WTC11 (cell line): ENCODE results near the gene MEAF6. TPM values are rescaled to one million over a fixed set of nuclear protein-coding genes. Genes with fewer than 3 reads are reported as not detected.
"Not testable (repeated sequence)": the region's sequence is repeated elsewhere in the genome, so short reads cannot be mapped to it uniquely, and the experiment has no call there.

Experiments
- ATAC-seq: fragments of 200-7000 bp; cut with Tn5 transposase; 2 replicates; pipeline ENCODE4 v1.10.0; 2021; ENCODE audit warnings: mild to moderate bottlenecking, moderate library complexity
- CTCF ChIA-PET: fragments of 300-600 bp; sonication (Branson Sonifier 250); formaldehyde crosslinking; loops from one replicate; lab custom pipeline; 2021; ENCODE audit warnings: antibody characterized with exemption; lab: Charles Lee
- POLR2A ChIA-PET: fragments of 350-600 bp; sonication (Branson Sonifier 250); formaldehyde crosslinking; loops from one replicate; lab custom pipeline; 2021; ENCODE audit warnings: antibody characterized with exemption; lab: Charles Lee
- DNase-seq: peaks from one replicate; pipeline ENCODE4 v3.0.0; 2021; ENCODE audit warnings: low spot score
- H3K27ac Mint-ChIP-seq: 2 replicates; pipeline ENCODE4 v1.8.0; 2021; ENCODE audit warnings: mixed read lengths
- H3K27me3 Mint-ChIP-seq: 2 replicates; pipeline ENCODE4 v1.8.0; 2021; ENCODE audit warnings: low read depth, mild to moderate bottlenecking, moderate library complexity, mixed read lengths
- H3K36me3 Mint-ChIP-seq: 2 replicates; pipeline ENCODE4 v1.8.0; 2021; ENCODE audit warnings: mixed read lengths
- H3K4me1 Mint-ChIP-seq: 2 replicates; pipeline ENCODE4 v1.8.0; 2022; ENCODE audit warnings: mixed read lengths
- H3K4me3 Mint-ChIP-seq: 2 replicates; pipeline ENCODE4 v1.8.0; 2021; ENCODE audit warnings: mild to moderate bottlenecking, moderate library complexity, mixed read lengths
- H3K9me3 Mint-ChIP-seq: 2 replicates; pipeline ENCODE4 v1.8.0; 2021; ENCODE audit warnings: mixed read lengths
- HMGA2 ChIP-seq: fragments of 250-450 bp; sonication (Bioruptor Pico); IDR thresholded peaks from 2 replicates; pipeline ENCODE4 v1.4.0; 2021; ENCODE audit warnings: mild to moderate bottlenecking, moderate library complexity
- JAZF1 ChIP-seq: fragments of 250-450 bp; sonication (Bioruptor Pico); IDR thresholded peaks from 2 replicates; pipeline ENCODE4 v1.9.0; 2021; ENCODE audit warnings: moderate library complexity, mild to moderate bottlenecking, inconsistent platforms
- KAT7 ChIP-seq: sonication (generic); formaldehyde crosslinking; IDR thresholded peaks from 2 replicates; pipeline ENCODE4 v1.8.1; 2023; ENCODE audit warnings: missing genetic modification reagents, mild to moderate bottlenecking, borderline replicate concordance
- NFYB ChIP-seq: sonication (generic); formaldehyde crosslinking; conservative IDR thresholded peaks from 2 replicates; pipeline ENCODE4 v1.8.0; 2022; ENCODE audit warnings: low read depth, missing genetic modification reagents
- NR1H2 ChIP-seq: sonication (generic); formaldehyde crosslinking; IDR thresholded peaks from 2 replicates; pipeline ENCODE4 v1.9.0; 2021; ENCODE audit warnings: mild to moderate bottlenecking, moderate library complexity, missing genetic modification reagents
- NR2C2 ChIP-seq: sonication (generic); formaldehyde crosslinking; IDR thresholded peaks from 2 replicates; pipeline ENCODE4 v1.8.0; 2022; ENCODE audit warnings: mild to moderate bottlenecking, missing genetic modification reagents
- PRRX2 ChIP-seq: fragments of 250-450 bp; sonication (Bioruptor Pico); IDR thresholded peaks from 2 replicates; pipeline ENCODE4 v1.8.0; 2021; ENCODE audit warnings: mild to moderate bottlenecking
- SP1 ChIP-seq: sonication (generic); formaldehyde crosslinking; conservative IDR thresholded peaks from 2 replicates; pipeline ENCODE4 v1.8.1; 2022; ENCODE audit warnings: missing genetic modification reagents
- ZNF219 ChIP-seq: sonication (generic); formaldehyde crosslinking; IDR thresholded peaks from 2 replicates; pipeline ENCODE4 v1.8.0; 2023; ENCODE audit warnings: missing genetic modification reagents, mild to moderate bottlenecking, borderline replicate concordance
- ZNF232 ChIP-seq: sonication (generic); formaldehyde crosslinking; IDR thresholded peaks from 2 replicates; pipeline ENCODE4 v1.8.0; 2022; ENCODE audit warnings: mild to moderate bottlenecking, missing genetic modification reagents
- ZNF263 ChIP-seq: sonication (generic); formaldehyde crosslinking; IDR thresholded peaks from 2 replicates; pipeline ENCODE4 v1.8.1; 2022; ENCODE audit warnings: low read depth, mild to moderate bottlenecking, moderate library complexity, missing genetic modification reagents
- total RNA-seq: library from RNA; stranded (reverse); gene quantifications from 3 replicates; pipeline ENCODE4 v1.2.3, GENCODE V29; 2021
- TF ChIP-seq, protein P1 (sequence below): fragments of 250-450 bp; sonication (Bioruptor Pico); IDR thresholded peaks from 2 replicates; pipeline ENCODE4 v1.9.0; 2021; ENCODE audit warnings: mild to moderate bottlenecking, borderline replicate concordance
- TF ChIP-seq, protein P2 (sequence below): sonication (generic); formaldehyde crosslinking; IDR thresholded peaks from 2 replicates; pipeline ENCODE4 v1.8.0; 2023; ENCODE audit warnings: missing genetic modification reagents, mild to moderate bottlenecking, borderline replicate concordance

The MEAF6 gene
- total RNA-seq, 1 experiment from 2014 or later = 37.4 TPM

- Mint-ChIP-seq H3K27ac (peak overlapping the region; percentile 79), H3K4me1 (peaks cover 19% of the 10 kb centered on the region), H3K27me3 (0 out of 2 replicates have a peak, but pooled peaks cover 6% of the 10 kb centered on the region)
- ATAC-seq = peak; percentile 18
- TF ChIP-seq KAT7 (CRISPR knock-in tag) (peak; percentile 43; the same call in 1 of the 2 replicates), NFYB (CRISPR knock-in tag) (no peak)
- TF ChIP-seq, all 79 proteins: peak for 1
- peak overlapping the region; percentile 98 for H3K4me3 Mint-ChIP-seq
- DNase-seq = peak; percentile 65
- H3K36me3 Mint-ChIP-seq = peaks cover 15% of the 10 kb centered on the region
- ChIA-PET POLR2A (interaction anchor here (1.6 kb wide), 1 partner anchor 41 kb away, joined by 5 read pairs; the partner anchor contains the start of gene SNIP1), CTCF (interaction anchor here (1.0 to 3.2 kb wide), 23 partner anchors 8 to 381 kb away, joined by 3 to 53 read pairs (median 8); partner anchors contain the start of genes CDCA8, DNALI1, RSPO1 and SNIP1)
- peaks cover under 1% of the 10 kb centered on the region; the same call in 1 of the 2 replicates for H3K9me3 Mint-ChIP-seq
These were observed 694 bp downstream of the MEAF6 start for GRCh38 chr1:37513795-37514349.

GRCh38 chr1:37509181-37509580 lies 5.4 kb downstream of the MEAF6 start:
- Mint-ChIP-seq H3K27me3 (no peaks in the 10 kb centered on the region), H3K4me3 (no peak overlapping the region), H3K9me3 (no peaks in the 10 kb centered on the region), H3K4me1 (peaks cover 5% of the 10 kb centered on the region), H3K36me3 (peaks cover 35% of the 10 kb centered on the region), H3K27ac (no peak overlapping the region)
- POLR2A ChIA-PET = no interaction called here
- ATAC-seq = peak; percentile 60
- CTCF ChIA-PET = interaction anchor here (1.0 to 1.6 kb wide), 8 partner anchors 18 to 181 kb away, joined by 3 to 17 read pairs (median 5); partner anchors contain the start of genes DNALI1 and ZC3H12A
- DNase-seq = no peak
- no peak for TF ChIP-seq ZNF232 (CRISPR knock-in tag)
- TF ChIP-seq, protein P1, sequence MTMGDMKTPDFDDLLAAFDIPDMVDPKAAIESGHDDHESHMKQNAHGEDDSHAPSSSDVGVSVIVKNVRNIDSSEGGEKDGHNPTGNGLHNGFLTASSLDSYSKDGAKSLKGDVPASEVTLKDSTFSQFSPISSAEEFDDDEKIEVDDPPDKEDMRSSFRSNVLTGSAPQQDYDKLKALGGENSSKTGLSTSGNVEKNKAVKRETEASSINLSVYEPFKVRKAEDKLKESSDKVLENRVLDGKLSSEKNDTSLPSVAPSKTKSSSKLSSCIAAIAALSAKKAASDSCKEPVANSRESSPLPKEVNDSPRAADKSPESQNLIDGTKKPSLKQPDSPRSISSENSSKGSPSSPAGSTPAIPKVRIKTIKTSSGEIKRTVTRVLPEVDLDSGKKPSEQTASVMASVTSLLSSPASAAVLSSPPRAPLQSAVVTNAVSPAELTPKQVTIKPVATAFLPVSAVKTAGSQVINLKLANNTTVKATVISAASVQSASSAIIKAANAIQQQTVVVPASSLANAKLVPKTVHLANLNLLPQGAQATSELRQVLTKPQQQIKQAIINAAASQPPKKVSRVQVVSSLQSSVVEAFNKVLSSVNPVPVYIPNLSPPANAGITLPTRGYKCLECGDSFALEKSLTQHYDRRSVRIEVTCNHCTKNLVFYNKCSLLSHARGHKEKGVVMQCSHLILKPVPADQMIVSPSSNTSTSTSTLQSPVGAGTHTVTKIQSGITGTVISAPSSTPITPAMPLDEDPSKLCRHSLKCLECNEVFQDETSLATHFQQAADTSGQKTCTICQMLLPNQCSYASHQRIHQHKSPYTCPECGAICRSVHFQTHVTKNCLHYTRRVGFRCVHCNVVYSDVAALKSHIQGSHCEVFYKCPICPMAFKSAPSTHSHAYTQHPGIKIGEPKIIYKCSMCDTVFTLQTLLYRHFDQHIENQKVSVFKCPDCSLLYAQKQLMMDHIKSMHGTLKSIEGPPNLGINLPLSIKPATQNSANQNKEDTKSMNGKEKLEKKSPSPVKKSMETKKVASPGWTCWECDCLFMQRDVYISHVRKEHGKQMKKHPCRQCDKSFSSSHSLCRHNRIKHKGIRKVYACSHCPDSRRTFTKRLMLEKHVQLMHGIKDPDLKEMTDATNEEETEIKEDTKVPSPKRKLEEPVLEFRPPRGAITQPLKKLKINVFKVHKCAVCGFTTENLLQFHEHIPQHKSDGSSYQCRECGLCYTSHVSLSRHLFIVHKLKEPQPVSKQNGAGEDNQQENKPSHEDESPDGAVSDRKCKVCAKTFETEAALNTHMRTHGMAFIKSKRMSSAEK (CRISPR knock-in tag) = no peak
- TF ChIP-seq ZNF219 (CRISPR knock-in tag) = no peak
- no peak for TF ChIP-seq NR2C2 (CRISPR knock-in tag)
- TF ChIP-seq NR1H2 (CRISPR knock-in tag) = no peak
- TF ChIP-seq HMGA2 (CRISPR knock-in tag) = no peak
- no peak for TF ChIP-seq JAZF1 (CRISPR knock-in tag)
- no peak for TF ChIP-seq ZNF263 (CRISPR knock-in tag)
- no peak for TF ChIP-seq SP1 (CRISPR knock-in tag)

GRCh38 chr1:37506740-37507139 lies 7.8 kb downstream of the MEAF6 start:
- Mint-ChIP-seq H3K4me3 (no peak overlapping the region), H3K36me3 (peaks cover 35% of the 10 kb centered on the region), H3K9me3 (no peaks in the 10 kb centered on the region), H3K4me1 (no peaks in the 10 kb centered on the region), H3K27me3 (no peaks in the 10 kb centered on the region), H3K27ac (no peak overlapping the region)
- POLR2A ChIA-PET = no interaction called here
- ATAC-seq = no peak
- no peak for TF ChIP-seq PRRX2 (CRISPR knock-in tag)
- TF ChIP-seq, protein P2, sequence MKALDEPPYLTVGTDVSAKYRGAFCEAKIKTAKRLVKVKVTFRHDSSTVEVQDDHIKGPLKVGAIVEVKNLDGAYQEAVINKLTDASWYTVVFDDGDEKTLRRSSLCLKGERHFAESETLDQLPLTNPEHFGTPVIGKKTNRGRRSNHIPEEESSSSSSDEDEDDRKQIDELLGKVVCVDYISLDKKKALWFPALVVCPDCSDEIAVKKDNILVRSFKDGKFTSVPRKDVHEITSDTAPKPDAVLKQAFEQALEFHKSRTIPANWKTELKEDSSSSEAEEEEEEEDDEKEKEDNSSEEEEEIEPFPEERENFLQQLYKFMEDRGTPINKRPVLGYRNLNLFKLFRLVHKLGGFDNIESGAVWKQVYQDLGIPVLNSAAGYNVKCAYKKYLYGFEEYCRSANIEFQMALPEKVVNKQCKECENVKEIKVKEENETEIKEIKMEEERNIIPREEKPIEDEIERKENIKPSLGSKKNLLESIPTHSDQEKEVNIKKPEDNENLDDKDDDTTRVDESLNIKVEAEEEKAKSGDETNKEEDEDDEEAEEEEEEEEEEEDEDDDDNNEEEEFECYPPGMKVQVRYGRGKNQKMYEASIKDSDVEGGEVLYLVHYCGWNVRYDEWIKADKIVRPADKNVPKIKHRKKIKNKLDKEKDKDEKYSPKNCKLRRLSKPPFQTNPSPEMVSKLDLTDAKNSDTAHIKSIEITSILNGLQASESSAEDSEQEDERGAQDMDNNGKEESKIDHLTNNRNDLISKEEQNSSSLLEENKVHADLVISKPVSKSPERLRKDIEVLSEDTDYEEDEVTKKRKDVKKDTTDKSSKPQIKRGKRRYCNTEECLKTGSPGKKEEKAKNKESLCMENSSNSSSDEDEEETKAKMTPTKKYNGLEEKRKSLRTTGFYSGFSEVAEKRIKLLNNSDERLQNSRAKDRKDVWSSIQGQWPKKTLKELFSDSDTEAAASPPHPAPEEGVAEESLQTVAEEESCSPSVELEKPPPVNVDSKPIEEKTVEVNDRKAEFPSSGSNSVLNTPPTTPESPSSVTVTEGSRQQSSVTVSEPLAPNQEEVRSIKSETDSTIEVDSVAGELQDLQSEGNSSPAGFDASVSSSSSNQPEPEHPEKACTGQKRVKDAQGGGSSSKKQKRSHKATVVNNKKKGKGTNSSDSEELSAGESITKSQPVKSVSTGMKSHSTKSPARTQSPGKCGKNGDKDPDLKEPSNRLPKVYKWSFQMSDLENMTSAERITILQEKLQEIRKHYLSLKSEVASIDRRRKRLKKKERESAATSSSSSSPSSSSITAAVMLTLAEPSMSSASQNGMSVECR = no peak
- TF ChIP-seq JAZF1 (CRISPR knock-in tag) = no peak
- CTCF ChIA-PET = interaction anchor here (0.7 to 2.3 kb wide), 3 partner anchors 8 to 127 kb away, joined by 3 to 8 read pairs (median 5); partner anchors contain the start of gene MEAF6
- no peak for DNase-seq

DNA sequence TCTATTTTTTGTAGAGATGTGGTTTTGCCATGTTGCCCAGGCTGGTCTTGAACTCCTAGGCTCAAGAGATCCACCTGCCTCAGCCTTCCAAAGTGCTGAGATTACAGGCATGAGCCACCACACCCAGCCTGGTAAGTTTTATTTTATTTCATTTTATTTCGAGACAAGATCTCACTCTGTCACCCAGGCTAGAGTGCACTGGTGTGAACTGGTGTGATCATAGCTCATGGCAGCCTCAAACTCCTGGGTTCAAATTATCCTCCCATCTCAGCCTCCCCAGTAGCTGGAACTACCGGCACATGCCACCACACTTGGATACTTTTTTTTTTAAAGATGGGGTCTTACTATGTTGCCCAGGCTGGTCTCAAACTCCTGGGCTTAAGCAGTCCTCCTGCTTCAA lies 11.8 kb downstream of the MEAF6 start:
- POLR2A ChIA-PET, H3K27ac Mint-ChIP-seq, H3K4me1 Mint-ChIP-seq, H3K9me3 Mint-ChIP-seq, ATAC-seq, H3K27me3 Mint-ChIP-seq, H3K4me3 Mint-ChIP-seq, DNase-seq: not testable (repeated sequence)
- CTCF ChIA-PET = interaction anchor here (0.7 to 3.1 kb wide), 2 partner anchors 11 to 26 kb away, joined by 4 to 11 read pairs; partner anchors contain the start of gene MEAF6
- H3K36me3 Mint-ChIP-seq = peaks cover 40% of the 10 kb centered on the region
